Neural cell (in vitro differentiated cells): ENCODE measurements around the gene FGF4. TPM values are rescaled to one million over a fixed set of nuclear protein-coding genes. Genes with fewer than 3 reads are reported as not detected.

Experiments
- H2AFZ ChIP-seq: fragments of 200-600, 300-800 bp; sonication (generic), shearing (Covaris generic); 2 replicates; pipeline ENCODE4 v1.6.0; 2014; ENCODE audit warnings: low read depth, mild to moderate bottlenecking, antibody characterized with exemption, low read length, moderate library complexity
- H3F3A ChIP-seq: fragments of 200-600 bp; shearing (Covaris generic); 2 replicates; pipeline ENCODE4 v1.6.1; 2016; ENCODE audit warnings: mild to moderate bottlenecking, moderate library complexity, mixed read lengths, antibody characterized with exemption, low read length; ENCODE audit not compliant: insufficient read depth, poor library complexity, severe bottlenecking
- H3K27ac ChIP-seq: fragments of 200-600, 300-800 bp; sonication (generic), shearing (Covaris generic); 2 replicates; pipeline ENCODE4 v1.5.1; 2014; ENCODE audit warnings: mild to moderate bottlenecking, low read length, moderate library complexity
- H3K27me3 ChIP-seq: fragments of 300-800, 200-600 bp; sonication (generic), shearing (Covaris generic); 2 replicates; pipeline ENCODE4 v1.6.0; 2014; ENCODE audit warnings: mild to moderate bottlenecking, low read depth, low read length, moderate library complexity; ENCODE audit not compliant: insufficient read depth
- H3K36me3 ChIP-seq: fragments of 300-800, 200-600 bp; sonication (generic), shearing (Covaris generic); 2 replicates; pipeline ENCODE4 v1.5.1; 2014; ENCODE audit warnings: mild to moderate bottlenecking, antibody characterized with exemption, low read length, moderate library complexity; ENCODE audit not compliant: insufficient read depth
- H3K4me2 ChIP-seq: fragments of 300-800, 200-600 bp; sonication (generic), shearing (Covaris generic); 2 replicates; pipeline ENCODE4 v1.6.0; 2014; ENCODE audit warnings: mild to moderate bottlenecking, low read length
- H3K4me3 ChIP-seq: fragments of 300-800, 200-600 bp; sonication (generic), shearing (Covaris generic); 2 replicates; pipeline ENCODE4 v1.5.1; 2014; ENCODE audit warnings: mild to moderate bottlenecking, low read length, moderate library complexity
- H3K79me2 ChIP-seq: fragments of 200-600 bp; shearing (Covaris generic); replicated peaks from 2 replicates; pipeline ENCODE4 v1.6.0; 2014; ENCODE audit warnings: mild to moderate bottlenecking, low read length, moderate library complexity; ENCODE audit not compliant: insufficient read depth
- H3K9ac ChIP-seq: fragments of 300-800, 200-600 bp; sonication (generic), shearing (Covaris generic); 2 replicates; pipeline ENCODE4 v1.6.1; 2016; ENCODE audit warnings: mild to moderate bottlenecking, low read length, mixed read lengths
- H3K9me2 ChIP-seq: fragments of 200-600 bp; shearing (Covaris generic); 2 replicates; pipeline ENCODE4 v1.6.1; 2016; ENCODE audit warnings: mild to moderate bottlenecking, low read length, mixed read lengths; ENCODE audit not compliant: insufficient read depth
- H3K9me3 ChIP-seq: fragments of 200-600, 300-800 bp; sonication (generic), shearing (Covaris generic); 2 replicates; pipeline ENCODE4 v1.6.1; 2016; ENCODE audit warnings: mild to moderate bottlenecking, mixed run types, low read length, moderate library complexity, mixed read lengths
- H4K20me1 ChIP-seq: fragments of 200-600 bp; shearing (Covaris generic); 2 replicates; pipeline ENCODE4 v1.6.1; 2016; ENCODE audit warnings: mild to moderate bottlenecking, mixed run types; ENCODE audit not compliant: insufficient read depth
- CTCF ChIP-seq: fragments of 450-650 bp; IDR thresholded peaks from 2 replicates; pipeline ENCODE4 v1.5.1; 2014; ENCODE audit warnings: antibody characterized with exemption, mild to moderate bottlenecking, moderate library complexity; ENCODE audit not compliant: poor library complexity, severe bottlenecking
- EP300 ChIP-seq: fragments of 450-650 bp; conservative IDR thresholded peaks from 2 replicates; pipeline ENCODE4 v1.6.1; 2014; ENCODE audit warnings: antibody characterized with exemption, mild to moderate bottlenecking, moderate library complexity; ENCODE audit not compliant: poor library complexity, severe bottlenecking
- EZH2 ChIP-seq: fragments of 200-600, 300-800 bp; shearing (Covaris generic), sonication (generic); IDR thresholded peaks from 2 replicates; pipeline ENCODE4 v1.6.1; 2014; ENCODE audit warnings: antibody characterized with exemption, low read length, borderline replicate concordance, mild to moderate bottlenecking; ENCODE audit not compliant: insufficient read depth, poor library complexity, severe bottlenecking
- MXI1 ChIP-seq: fragments of 450-650 bp; conservative IDR thresholded peaks from 2 replicates; pipeline ENCODE4 v1.6.1; 2014; ENCODE audit warnings: antibody characterized with exemption, mild to moderate bottlenecking; ENCODE audit not compliant: poor library complexity, severe bottlenecking
- POLR2AphosphoS5 ChIP-seq: IDR thresholded peaks from 2 replicates; pipeline ENCODE4 v1.6.1; 2012
- RAD21 ChIP-seq: fragments of 450-650 bp; conservative IDR thresholded peaks from 2 replicates; pipeline ENCODE4 v1.6.1; 2014; ENCODE audit warnings: antibody characterized with exemption, mild to moderate bottlenecking, moderate library complexity
- REST ChIP-seq: IDR thresholded peaks from 2 replicates; pipeline ENCODE4 v1.6.1; 2012; ENCODE audit warnings: borderline replicate concordance
- SMC3 ChIP-seq: fragments of 450-650 bp; conservative IDR thresholded peaks from 2 replicates; pipeline ENCODE4 v1.6.1; 2014; ENCODE audit warnings: antibody characterized with exemption, mild to moderate bottlenecking, moderate library complexity; ENCODE audit not compliant: poor library complexity
- TAF1 ChIP-seq: IDR thresholded peaks from 2 replicates; pipeline ENCODE4 v1.6.1; 2012; ENCODE audit warnings: low read depth
- polyA plus RNA-seq: library from polyadenylated mRNA; depleted of rRNA; stranded (reverse); fragments of >200 nt; gene quantifications from 2 replicates; pipeline ENCODE4 v1.2.3, GENCODE V29; 2014

Gene FGF4
- polyA plus RNA-seq, 1 donor from 2014 or later = not detected

- Histone ChIP-seq H3K36me3 (no peaks in the 10 kb centered on the region), H3F3A (no peaks in the 10 kb centered on the region), H3K27ac (no peak overlapping the region), H3K9me2 (no peaks in the 10 kb centered on the region), H3K4me2 (no peak overlapping the region), H3K4me3 (no peak overlapping the region), H4K20me1 (no peaks in the 10 kb centered on the region), H3K79me2 (peaks cover 4% of the 10 kb centered on the region), H3K9ac (no peak overlapping the region), H3K27me3 (peaks cover 52% of the 10 kb centered on the region), H2AFZ (no peak overlapping the region), H3K9me3 (no peaks in the 10 kb centered on the region)
- TF ChIP-seq EZH2 = no peak
- TF ChIP-seq TAF1 = no peak
- no peak for TF ChIP-seq SMC3
- TF ChIP-seq EP300 = no peak
- TF ChIP-seq RAD21 = no peak
- no peak for TF ChIP-seq REST
- no peak for TF ChIP-seq MXI1
- TF ChIP-seq POLR2AphosphoS5 = no peak
- no peak for TF ChIP-seq CTCF
These were observed 40.8 kb upstream of the FGF4 start for GRCh38 chr11:69815973-69816372.

GRCh38 chr11:69814902-69815301, 39.8 kb upstream of the FGF4 start:
- H3K9ac ChIP-seq = no peak overlapping the region
- TF ChIP-seq RAD21 (no peak), EP300 (no peak), REST (no peak), SMC3 (no peak), TAF1 (no peak), POLR2AphosphoS5 (no peak), CTCF (no peak), MXI1 (no peak), EZH2 (no peak)
- H3F3A ChIP-seq = no peaks in the 10 kb centered on the region
- no peak overlapping the region for H3K4me2 ChIP-seq
- no peak overlapping the region for H2AFZ ChIP-seq
- no peaks in the 10 kb centered on the region for H4K20me1 ChIP-seq
- H3K36me3 ChIP-seq = no peaks in the 10 kb centered on the region
- H3K4me3 ChIP-seq = no peak overlapping the region
- H3K27me3 ChIP-seq = peaks cover 41% of the 10 kb centered on the region
- no peaks in the 10 kb centered on the region for H3K9me3 ChIP-seq
- peaks cover 4% of the 10 kb centered on the region for H3K79me2 ChIP-seq
- H3K9me2 ChIP-seq = no peaks in the 10 kb centered on the region
- no peak overlapping the region for H3K27ac ChIP-seq
